Large intestine (tissue), 3 donors: ENCODE data around the gene P3H1. TPM values are rescaled to one million over a fixed set of nuclear protein-coding genes. Genes with fewer than 3 reads are reported as not detected.

Source experiments
- DNase-seq, 2 donors: peaks; one replicate each; pipeline versions ENCODE4 v3.0.0 to v3.0.0-alpha.2; 2013
- H3K27ac ChIP-seq: one replicate; pipeline ENCODE4 v1.5.1; 2013; ENCODE audit warnings: low read length
- H3K27me3 ChIP-seq: 2 replicates; pipeline ENCODE4 v1.6.1; 2013; ENCODE audit warnings: low read length; ENCODE audit not compliant: control insufficient read depth, insufficient read depth
- H3K36me3 ChIP-seq: 2 replicates; pipeline ENCODE4 v1.6.1; 2013; ENCODE audit warnings: low read length; ENCODE audit not compliant: control insufficient read depth, insufficient read depth
- H3K4me1 ChIP-seq: one replicate; pipeline ENCODE4 v1.6.1; 2013; ENCODE audit warnings: low read length; ENCODE audit not compliant: control insufficient read depth, insufficient read depth
- H3K4me3 ChIP-seq: one replicate; pipeline ENCODE4 v1.5.1; 2013; ENCODE audit warnings: low read length
- H3K9me3 ChIP-seq: one replicate; pipeline ENCODE4 v1.6.1; 2013; ENCODE audit warnings: mild to moderate bottlenecking, low read depth, low read length, moderate library complexity; ENCODE audit not compliant: control insufficient read depth
- WGBS: methylation state at CpG from one replicate; pipeline ENCODE4 v1.1.5; 2013; ENCODE audit warnings: low lambda C conversion rate; ENCODE audit not compliant: insufficient coverage; 5-methylcytosine and 5-hydroxymethylcytosine counted together
- polyA plus RNA-seq: library from polyadenylated mRNA; unstranded; fragments of 120-200 nt; gene quantifications from one replicate; pipeline ENCODE4 v1.2.1, GENCODE V29; 2013

P3H1 gene
- polyA plus RNA-seq, 1 donor, result 23.2 TPM

GRCh38 chr1:42773420-42773819, 6.6 kb upstream of the P3H1 start:
- no peak overlapping the region for H3K27ac ChIP-seq
- 60% methylated on average over 2 of the region's 2 CpGs for WGBS
- H3K27me3 ChIP-seq, result no peaks in the 10 kb centered on the region
- no peak for DNase-seq
- H3K9me3 ChIP-seq, result no peaks in the 10 kb centered on the region
- H3K4me1 ChIP-seq, result peaks cover 3% of the 10 kb centered on the region
- H3K4me3 ChIP-seq, result no peak overlapping the region
- peaks cover 45% of the 10 kb centered on the region for H3K36me3 ChIP-seq

DNA sequence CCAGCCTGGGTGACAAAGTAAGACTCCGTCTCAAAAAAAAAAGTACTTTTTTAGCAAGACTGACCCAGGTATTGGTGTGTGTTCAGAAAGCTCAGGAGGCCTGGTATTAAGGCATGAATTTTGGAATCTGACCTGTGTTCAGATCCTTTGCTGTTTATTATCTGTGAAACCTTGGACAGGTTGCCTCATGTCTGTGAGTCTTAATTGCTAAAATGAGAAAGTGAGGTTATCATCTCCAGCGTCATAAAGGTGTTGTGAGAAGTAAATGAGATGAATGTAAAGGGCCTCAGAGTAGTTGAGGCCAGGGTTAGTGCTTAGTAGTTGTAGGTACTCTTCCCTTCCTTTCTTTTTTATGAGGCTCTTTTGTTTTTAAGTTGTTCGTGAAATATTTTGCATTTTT, 3.0 kb upstream of the P3H1 start:
- no peak overlapping the region for H3K4me3 ChIP-seq
- WGBS, result 100% methylated on average over 1 of the region's 3 CpGs
- peaks cover 6% of the 10 kb centered on the region for H3K4me1 ChIP-seq
- peaks cover 11% of the 10 kb centered on the region for H3K36me3 ChIP-seq
- H3K27ac ChIP-seq, result no peak overlapping the region
- no peaks in the 10 kb centered on the region for H3K27me3 ChIP-seq
- DNase-seq, result peak; percentile 56 to 75
- no peaks in the 10 kb centered on the region for H3K9me3 ChIP-seq

- Histone ChIP-seq H3K4me3 (peak overlapping the region; percentile 86), H3K27ac (peak overlapping the region; percentile 92), H3K4me1 (peaks cover 6% of the 10 kb centered on the region), H3K9me3 (no peaks in the 10 kb centered on the region), H3K36me3 (peaks cover under 1% of the 10 kb centered on the region), H3K27me3 (no peaks in the 10 kb centered on the region)
- DNase-seq, result no peak
- WGBS, result 100% methylated on average over 1 of the region's 2 CpGs
Measured at GRCh38 chr1:42768172-42768571, 1.3 kb upstream of the P3H1 start.

DNA sequence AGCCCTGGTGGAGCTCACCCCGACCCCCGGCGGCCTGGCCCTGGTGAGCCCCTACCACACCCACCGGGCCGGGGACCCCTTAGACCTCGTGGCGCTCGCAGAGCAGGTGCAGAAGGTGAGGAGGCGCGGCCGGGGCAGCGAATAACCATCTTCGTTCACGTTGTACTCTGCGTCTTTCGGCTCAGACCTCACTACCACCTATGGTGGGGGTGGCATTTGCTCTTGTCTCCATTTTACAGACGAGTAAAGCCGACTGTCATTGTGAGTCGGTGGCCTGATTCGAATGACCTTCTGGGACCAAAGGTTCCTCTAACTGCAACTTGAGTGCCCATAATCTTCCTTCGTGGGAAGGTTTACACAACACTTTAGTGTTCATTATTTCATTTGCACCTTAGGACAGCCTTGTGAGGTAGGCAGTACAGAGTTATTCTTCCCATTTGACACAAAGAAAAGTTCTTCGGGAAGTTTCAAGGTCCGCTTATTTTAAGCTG, 727 bp upstream of the P3H1 start:
- Histone ChIP-seq H3K4me1 (peaks cover 6% of the 10 kb centered on the region), H3K27ac (peak overlapping the region; percentile 92)
- no CpG with 5 or more reads among the region's 23 CpGs for WGBS

GRCh38 chr1:42765832-42766740, 742 bp downstream of the P3H1 start:
- peak overlapping the region; percentile 54 for H3K27ac ChIP-seq
- WGBS, result no CpG with 5 or more reads among the region's 44 CpGs
- no peaks in the 10 kb centered on the region for H3K27me3 ChIP-seq
- H3K4me3 ChIP-seq, result peak overlapping the region; percentile 86
- DNase-seq, result peak; percentile 42 to 55
- H3K36me3 ChIP-seq, result no peaks in the 10 kb centered on the region
- H3K9me3 ChIP-seq, result no peaks in the 10 kb centered on the region
- peaks cover 6% of the 10 kb centered on the region for H3K4me1 ChIP-seq

More for the DNA sequence above, 727 bp upstream of the P3H1 start:
- H3K4me3 ChIP-seq, result peak overlapping the region; percentile 86
- DNase-seq, result peak; percentile 37 to 82
- no peaks in the 10 kb centered on the region for H3K9me3 ChIP-seq
- H3K27me3 ChIP-seq, result no peaks in the 10 kb centered on the region
- H3K36me3 ChIP-seq, result no peaks in the 10 kb centered on the region

DNA sequence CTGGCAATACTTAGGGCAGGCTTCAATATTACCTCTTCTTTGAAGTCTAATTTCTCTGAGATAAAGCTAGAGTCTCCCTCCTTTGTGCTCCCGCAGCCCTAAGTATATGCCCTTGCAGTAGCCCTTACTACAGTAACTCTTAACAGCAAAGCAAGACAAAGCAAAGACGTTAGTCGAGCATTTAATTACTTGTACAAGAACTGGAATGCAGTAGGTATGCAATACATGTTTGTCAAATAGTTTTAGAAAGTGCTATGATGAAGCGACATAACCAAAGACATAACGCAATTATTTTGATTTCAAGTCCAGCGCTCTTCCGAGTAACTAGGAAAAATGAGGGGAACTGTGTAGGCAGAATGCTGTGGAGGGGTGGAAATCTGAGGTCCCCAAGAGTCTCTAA, 1.6 kb downstream of the P3H1 start:
- Histone ChIP-seq H3K27ac (no peak overlapping the region), H3K4me3 (peak overlapping the region; percentile 86), H3K27me3 (no peaks in the 10 kb centered on the region), H3K4me1 (peaks cover 6% of the 10 kb centered on the region), H3K36me3 (no peaks in the 10 kb centered on the region), H3K9me3 (no peaks in the 10 kb centered on the region)
- no peak for DNase-seq
- no CpG with 5 or more reads among the region's 7 CpGs for WGBS

GRCh38 chr1:42762269-42762668, 4.6 kb downstream of the P3H1 start:
- H3K9me3 ChIP-seq, result no peaks in the 10 kb centered on the region
- H3K36me3 ChIP-seq, result peaks cover 16% of the 10 kb centered on the region
- no peaks in the 10 kb centered on the region for H3K4me1 ChIP-seq
- H3K27ac ChIP-seq, result no peak overlapping the region
- no peak for DNase-seq
- no peak overlapping the region for H3K4me3 ChIP-seq
- no peaks in the 10 kb centered on the region for H3K27me3 ChIP-seq
- no CpG with 5 or more reads among the region's 5 CpGs for WGBS

DNA sequence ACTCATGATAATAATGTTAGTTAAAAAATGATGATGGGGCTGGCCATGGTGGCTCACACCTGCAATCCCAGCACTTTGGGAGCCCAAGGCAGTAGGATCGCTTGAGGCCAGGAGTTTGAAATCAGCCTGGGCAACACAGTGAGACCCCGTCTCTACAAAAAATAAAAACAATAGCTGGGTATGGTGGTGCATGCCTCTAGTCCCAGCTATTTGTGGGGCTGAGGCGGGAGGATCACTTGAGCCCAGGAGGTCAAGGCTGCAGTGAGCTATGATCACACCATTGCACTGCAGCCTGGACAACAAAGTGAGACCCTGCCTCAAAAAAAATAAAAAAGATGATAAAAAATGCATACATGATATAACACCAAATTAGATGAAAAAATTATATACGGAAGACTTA, 5.3 kb downstream of the P3H1 start:
- Histone ChIP-seq H3K27me3 (no peaks in the 10 kb centered on the region), H3K9me3 (no peaks in the 10 kb centered on the region), H3K4me1 (no peaks in the 10 kb centered on the region), H3K27ac (no peak overlapping the region), H3K36me3 (peaks cover 17% of the 10 kb centered on the region), H3K4me3 (no peak overlapping the region)
- DNase-seq, result no peak
- 100% methylated on average over 1 of the region's 4 CpGs for WGBS

GRCh38 chr1:42759114-42759513, 7.7 kb downstream of the P3H1 start:
- Histone ChIP-seq H3K4me3 (no peak overlapping the region), H3K9me3 (no peaks in the 10 kb centered on the region), H3K36me3 (peaks cover 38% of the 10 kb centered on the region), H3K27me3 (no peaks in the 10 kb centered on the region), H3K4me1 (no peaks in the 10 kb centered on the region), H3K27ac (no peak overlapping the region)
- no peak for DNase-seq
- 80% methylated on average over 1 of the region's 9 CpGs for WGBS

GRCh38 chr1:42758641-42759040, 8.2 kb downstream of the P3H1 start:
- no peaks in the 10 kb centered on the region for H3K9me3 ChIP-seq
- no CpG with 5 or more reads among the region's 3 CpGs for WGBS
- no peak overlapping the region for H3K4me3 ChIP-seq
- peaks cover 42% of the 10 kb centered on the region for H3K36me3 ChIP-seq
- H3K27me3 ChIP-seq, result no peaks in the 10 kb centered on the region
- H3K4me1 ChIP-seq, result no peaks in the 10 kb centered on the region
- DNase-seq, result no peak
- no peak overlapping the region for H3K27ac ChIP-seq

GRCh38 chr1:42757892-42758275, 8.9 kb downstream of the P3H1 start:
- DNase-seq, result no peak
- Histone ChIP-seq H3K4me3 (no peak overlapping the region), H3K27ac (no peak overlapping the region), H3K27me3 (no peaks in the 10 kb centered on the region), H3K4me1 (no peaks in the 10 kb centered on the region), H3K9me3 (no peaks in the 10 kb centered on the region), H3K36me3 (peaks cover 44% of the 10 kb centered on the region)
